Osteocyte (in vitro differentiated cells): Measurements from ENCODE around the gene ZFYVE19. TPM values are rescaled to one million over a fixed set of nuclear protein-coding genes. Genes with fewer than 3 reads are reported as not detected.

Experiments
- DNase-seq: peaks from one replicate; pipeline ENCODE4 v3.0.0; 2021; ENCODE audit warnings: mixed read lengths; ENCODE audit not compliant: unreplicated experiment; ENCODE audit errors: extremely low spot score
- H3K27ac Mint-ChIP-seq: one replicate; pipeline ENCODE4 v1.8.0; 2021; ENCODE audit warnings: mild to moderate bottlenecking, mixed read lengths; ENCODE audit not compliant: unreplicated experiment
- H3K27me3 Mint-ChIP-seq: one replicate; pipeline ENCODE4 v1.8.0; 2021; ENCODE audit warnings: mixed read lengths; ENCODE audit not compliant: unreplicated experiment
- H3K36me3 Mint-ChIP-seq: one replicate; pipeline ENCODE4 v1.8.0; 2021; ENCODE audit warnings: mixed read lengths; ENCODE audit not compliant: unreplicated experiment
- H3K4me1 Mint-ChIP-seq: one replicate; pipeline ENCODE4 v1.8.0; 2021; ENCODE audit warnings: mixed read lengths; ENCODE audit not compliant: unreplicated experiment
- H3K4me3 Mint-ChIP-seq: one replicate; pipeline ENCODE4 v1.8.0; 2021; ENCODE audit warnings: mild to moderate bottlenecking, moderate library complexity, mixed read lengths; ENCODE audit not compliant: unreplicated experiment
- H3K9me3 Mint-ChIP-seq: one replicate; pipeline ENCODE4 v1.8.0; 2021; ENCODE audit warnings: mixed read lengths; ENCODE audit not compliant: unreplicated experiment
- total RNA-seq: library from RNA; stranded (reverse); gene quantifications from 2 replicates; pipeline ENCODE4 v1.2.1, GENCODE V29; 2021
- TF ChIP-seq, protein P1 (sequence below): fragments of 200-600 bp; sonication (generic); IDR thresholded peaks from 2 replicates; pipeline ENCODE4 v1.5.0; 2021; ENCODE audit warnings: antibody characterized with exemption, mild to moderate bottlenecking, moderate library complexity

The ZFYVE19 gene
- total RNA-seq, 1 donor from 2014 or later: 21.1 TPM

DNA sequence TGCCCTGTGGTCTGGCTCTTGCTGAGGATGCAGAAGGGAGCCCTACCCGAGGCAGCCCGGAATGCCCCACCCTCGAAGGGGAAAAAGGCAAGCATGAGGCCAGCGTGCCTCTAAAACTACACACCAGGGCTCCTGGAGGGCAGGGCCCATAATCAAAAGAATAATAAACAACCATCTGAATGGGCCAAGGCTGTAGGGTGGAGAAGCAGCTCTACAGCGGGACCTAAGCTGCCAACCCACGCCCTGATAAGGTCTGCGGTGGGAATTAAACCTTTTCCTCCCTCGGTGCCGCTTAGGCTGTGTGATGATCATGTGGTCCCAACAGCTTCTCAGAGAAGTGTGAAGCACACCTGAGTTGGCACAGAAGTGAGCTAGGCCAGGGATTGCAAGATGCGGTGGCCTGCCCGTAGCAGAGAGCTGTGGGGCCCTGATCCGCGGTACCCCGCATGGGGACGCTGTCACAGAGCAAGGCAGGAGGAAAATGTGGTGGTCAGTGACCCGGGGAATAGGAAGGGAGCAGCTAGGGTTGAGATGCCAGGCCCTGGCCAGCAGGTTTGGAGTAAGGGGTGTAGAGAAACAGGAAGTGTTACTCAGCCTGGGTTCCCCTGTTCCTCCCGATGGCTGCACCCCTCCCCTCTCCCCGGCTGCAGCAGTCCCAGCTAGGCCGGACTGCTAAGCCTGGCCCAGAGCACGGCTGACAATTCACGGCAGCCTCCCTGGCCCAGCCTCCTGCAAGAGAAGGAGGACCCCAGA is 38.2 kb upstream of the ZFYVE19 start:
- TF ChIP-seq, protein P1, sequence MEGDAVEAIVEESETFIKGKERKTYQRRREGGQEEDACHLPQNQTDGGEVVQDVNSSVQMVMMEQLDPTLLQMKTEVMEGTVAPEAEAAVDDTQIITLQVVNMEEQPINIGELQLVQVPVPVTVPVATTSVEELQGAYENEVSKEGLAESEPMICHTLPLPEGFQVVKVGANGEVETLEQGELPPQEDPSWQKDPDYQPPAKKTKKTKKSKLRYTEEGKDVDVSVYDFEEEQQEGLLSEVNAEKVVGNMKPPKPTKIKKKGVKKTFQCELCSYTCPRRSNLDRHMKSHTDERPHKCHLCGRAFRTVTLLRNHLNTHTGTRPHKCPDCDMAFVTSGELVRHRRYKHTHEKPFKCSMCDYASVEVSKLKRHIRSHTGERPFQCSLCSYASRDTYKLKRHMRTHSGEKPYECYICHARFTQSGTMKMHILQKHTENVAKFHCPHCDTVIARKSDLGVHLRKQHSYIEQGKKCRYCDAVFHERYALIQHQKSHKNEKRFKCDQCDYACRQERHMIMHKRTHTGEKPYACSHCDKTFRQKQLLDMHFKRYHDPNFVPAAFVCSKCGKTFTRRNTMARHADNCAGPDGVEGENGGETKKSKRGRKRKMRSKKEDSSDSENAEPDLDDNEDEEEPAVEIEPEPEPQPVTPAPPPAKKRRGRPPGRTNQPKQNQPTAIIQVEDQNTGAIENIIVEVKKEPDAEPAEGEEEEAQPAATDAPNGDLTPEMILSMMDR: no peak
- Mint-ChIP-seq H3K9me3 (no peaks in the 10 kb centered on the region), H3K27ac (no peak overlapping the region), H3K4me1 (peaks cover 40% of the 10 kb centered on the region), H3K27me3 (no peaks in the 10 kb centered on the region), H3K4me3 (no peak overlapping the region), H3K36me3 (peaks cover 10% of the 10 kb centered on the region)
- no peak for DNase-seq

DNA sequence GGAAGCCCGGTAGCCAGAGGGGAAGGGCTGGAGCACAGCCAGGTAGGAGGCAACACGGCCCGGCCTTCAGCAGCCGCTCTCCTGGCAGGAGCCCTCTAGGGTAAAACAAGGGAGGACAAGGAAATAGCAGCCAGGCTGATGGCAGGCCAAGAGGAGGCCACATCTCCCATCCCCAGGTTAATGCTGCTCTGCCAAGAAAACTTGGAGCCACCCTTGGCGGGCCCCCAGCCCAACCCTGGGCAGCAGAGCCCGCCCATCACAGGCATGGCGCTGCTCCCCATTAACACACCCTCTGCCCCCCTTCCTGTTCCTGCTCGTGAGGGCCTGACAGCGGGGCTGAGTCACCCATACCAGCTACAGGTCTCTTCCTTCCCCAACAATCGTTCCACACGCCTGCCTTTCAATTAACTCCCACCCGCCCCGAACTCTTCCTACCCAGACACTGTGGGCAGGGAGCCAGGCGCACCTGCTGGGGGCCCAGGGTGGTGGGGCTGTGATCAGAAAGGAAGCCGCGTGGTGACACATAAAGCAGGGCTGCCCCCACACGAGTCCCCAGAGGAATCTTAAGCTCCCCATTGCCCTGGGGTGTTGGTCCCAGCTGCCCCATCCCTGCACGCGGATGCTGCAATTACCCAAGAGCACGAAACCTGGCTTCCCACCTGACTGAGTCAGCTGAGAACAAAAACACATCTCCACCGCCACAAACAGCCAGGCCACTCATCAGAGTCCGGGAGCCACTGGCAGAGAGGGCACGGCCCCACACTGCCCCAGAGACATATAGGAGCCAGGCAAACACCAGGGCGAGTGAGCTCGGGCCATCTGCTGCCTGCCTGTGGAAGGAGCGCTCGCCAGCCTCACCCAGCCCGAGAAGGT is 37.4 kb upstream of the ZFYVE19 start, which contains the start of gene C15orf62:
Gene C15orf62 (plus strand): TSS at position 707 of the 873 bp plus-strand sequence. CDS start 516 bp downstream, outside the sequence.
- Mint-ChIP-seq H3K36me3 (peaks cover 13% of the 10 kb centered on the region), H3K4me1 (peaks cover 35% of the 10 kb centered on the region), H3K27ac (peak within 1 kb of the TSS; percentile 62), H3K9me3 (no peaks in the 10 kb centered on the region), H3K4me3 (no peak within 1 kb of the TSS), H3K27me3 (no peaks in the 10 kb centered on the region)
- no peak for DNase-seq
- TF ChIP-seq, protein P1: no peak

DNA sequence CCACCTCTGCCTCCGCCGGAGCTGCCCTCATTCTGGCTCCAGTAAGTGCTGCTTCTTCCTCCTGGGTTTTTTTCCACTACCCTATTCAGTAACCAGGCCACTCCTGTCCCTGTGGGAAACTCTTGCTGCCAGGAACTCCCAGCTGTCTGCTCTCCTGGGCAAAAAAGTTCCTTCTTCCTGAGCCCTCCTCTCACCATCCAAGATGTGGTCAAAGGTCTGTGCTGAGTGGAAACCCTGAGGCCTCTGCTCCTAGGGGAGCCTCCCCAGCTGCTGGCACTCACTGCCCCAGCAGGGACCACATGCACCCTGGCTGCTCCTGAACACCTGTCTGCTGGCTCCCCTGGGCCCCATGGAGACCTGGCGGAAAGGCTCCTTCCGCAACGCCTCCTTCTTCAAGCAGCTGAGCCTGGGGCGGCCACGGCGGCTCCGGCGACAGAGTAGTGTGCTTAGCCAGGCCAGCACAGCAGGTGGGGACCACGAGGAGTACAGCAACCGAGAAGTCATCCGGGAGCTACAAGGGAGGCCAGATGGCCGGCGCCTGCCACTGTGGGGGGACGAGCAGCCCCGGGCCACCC is 36.7 kb upstream of the ZFYVE19 start:
- H3K36me3 Mint-ChIP-seq: peaks cover 16% of the 10 kb centered on the region
- H3K27me3 Mint-ChIP-seq: no peaks in the 10 kb centered on the region
- peaks cover 30% of the 10 kb centered on the region for H3K4me1 Mint-ChIP-seq
- no peaks in the 10 kb centered on the region for H3K9me3 Mint-ChIP-seq
- TF ChIP-seq, protein P1: no peak
- no peak overlapping the region for H3K4me3 Mint-ChIP-seq
- H3K27ac Mint-ChIP-seq: peak overlapping the region; percentile 62
- no peak for DNase-seq

DNA sequence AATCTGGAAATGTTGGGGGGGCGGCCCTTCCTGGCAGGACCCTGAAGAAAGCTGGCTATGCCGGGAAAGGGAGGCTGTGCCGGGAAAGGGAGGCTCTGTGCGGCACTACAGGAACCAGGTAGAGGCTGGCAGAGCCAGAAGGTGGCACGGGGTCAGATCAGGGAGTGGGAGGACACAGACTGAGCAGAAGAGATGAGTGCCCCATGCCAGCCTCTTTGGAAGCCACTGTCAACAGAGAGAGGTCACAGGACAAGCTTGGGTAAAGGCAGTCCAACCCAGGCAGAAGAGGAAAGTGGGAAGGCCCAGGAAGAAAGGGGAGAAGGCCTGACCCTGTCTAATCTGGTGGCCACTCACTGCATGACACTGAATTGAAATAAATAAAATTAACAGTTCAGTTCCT is 35.6 kb upstream of the ZFYVE19 start:
- no peak for DNase-seq
- Mint-ChIP-seq H3K36me3 (peaks cover 21% of the 10 kb centered on the region), H3K27me3 (no peaks in the 10 kb centered on the region), H3K4me3 (no peak overlapping the region), H3K27ac (no peak overlapping the region), H3K4me1 (peaks cover 22% of the 10 kb centered on the region), H3K9me3 (no peaks in the 10 kb centered on the region)
- TF ChIP-seq, protein P1: no peak

DNA sequence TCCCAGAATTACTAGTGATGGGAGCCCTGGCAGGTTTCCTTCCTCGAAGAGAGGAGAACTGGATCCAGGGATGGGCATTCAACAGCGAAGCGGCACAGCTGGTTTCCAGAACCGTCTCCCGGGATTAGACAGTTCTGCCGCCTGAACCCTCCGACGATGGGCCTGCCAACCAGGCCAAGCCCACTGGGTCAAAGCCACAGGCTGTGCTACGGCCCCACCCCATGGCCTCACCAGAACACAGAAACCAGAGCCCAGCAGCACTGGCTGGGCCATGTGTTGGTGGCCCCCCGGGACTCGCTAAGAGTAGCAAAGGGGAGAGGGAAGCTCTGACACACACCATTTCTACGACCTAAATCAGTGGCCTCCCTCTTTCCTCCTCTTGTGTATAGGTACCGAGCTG is 34.9 kb upstream of the ZFYVE19 start:
- H3K9me3 Mint-ChIP-seq: no peaks in the 10 kb centered on the region
- TF ChIP-seq, protein P1: no peak
- H3K27ac Mint-ChIP-seq: no peak overlapping the region
- H3K27me3 Mint-ChIP-seq: no peaks in the 10 kb centered on the region
- no peak overlapping the region for H3K4me3 Mint-ChIP-seq
- no peak for DNase-seq
- H3K4me1 Mint-ChIP-seq: peaks cover 26% of the 10 kb centered on the region
- H3K36me3 Mint-ChIP-seq: peaks cover 26% of the 10 kb centered on the region
